Measurements from ENCODE around the gene LYPD5. TPM values are rescaled to one million over a fixed set of nuclear protein-coding genes. Genes with fewer than 3 reads are reported as not detected.
"Not testable (repeated sequence)": the region's sequence is repeated elsewhere in the genome, so short reads cannot be mapped to it uniquely, and the experiment has no call there.

LYPD5 gene
- total RNA-seq, 1 donor from 2014 or later: 2.0 TPM

- no peak for DNase-seq (ENCODE audit: low spot score)
Measured at GRCh38 chr19:43779147-43779819, 23.0 kb downstream of the LYPD5 start.

DNA sequence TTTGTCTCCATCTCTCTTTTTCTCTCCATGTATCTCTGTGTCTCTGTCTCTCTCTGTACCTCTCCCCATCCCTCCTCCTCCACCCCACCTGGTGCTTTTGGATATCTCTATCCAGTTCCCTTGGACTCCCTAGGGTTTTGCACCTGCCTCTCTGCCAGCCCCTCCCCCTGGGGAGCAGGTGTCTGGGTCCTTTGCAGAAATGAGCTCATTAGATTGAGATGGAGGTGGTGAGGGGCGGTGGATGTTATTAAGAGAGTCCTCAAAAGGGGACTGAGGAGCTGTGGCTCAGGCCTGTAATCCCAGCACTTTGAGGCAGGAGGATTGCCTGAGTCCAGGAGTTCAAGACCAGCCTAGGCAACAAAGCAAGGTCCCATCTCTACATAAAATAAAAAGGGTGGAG, 23.6 kb downstream of the LYPD5 start:
- no peak for DNase-seq (ENCODE audit: low spot score)

DNA sequence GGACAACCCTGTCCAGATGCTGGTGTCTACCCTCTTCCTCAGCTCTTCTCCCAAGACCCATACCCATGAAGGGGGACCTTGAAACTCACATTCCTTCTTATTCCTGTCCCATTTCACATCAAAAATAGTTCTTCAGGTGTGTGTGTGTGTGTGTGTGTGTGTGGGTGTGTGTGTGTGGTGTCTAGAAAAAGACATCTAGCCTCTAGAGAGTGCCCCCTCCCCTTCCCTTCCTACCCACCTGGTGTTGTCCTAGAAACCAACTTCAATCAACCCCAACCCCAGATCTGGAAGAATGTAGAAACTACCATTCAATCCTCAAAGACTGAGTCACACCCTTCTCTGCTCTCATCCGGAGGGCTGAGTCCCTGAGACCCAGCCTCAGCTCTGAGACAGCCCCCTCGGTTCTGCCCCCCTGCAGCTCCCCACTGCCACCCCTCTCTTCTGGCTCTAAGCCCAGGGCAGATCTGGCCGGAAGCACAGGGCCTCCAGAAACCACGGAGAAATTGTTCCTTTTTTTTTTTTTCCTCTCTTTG, 25.0 kb downstream of the LYPD5 start:
- no peak for DNase-seq (ENCODE audit: low spot score)

GRCh38 chr19:43776286-43776685, 26.0 kb downstream of the LYPD5 start:
- DNase-seq (ENCODE audit: low spot score): no peak

DNA sequence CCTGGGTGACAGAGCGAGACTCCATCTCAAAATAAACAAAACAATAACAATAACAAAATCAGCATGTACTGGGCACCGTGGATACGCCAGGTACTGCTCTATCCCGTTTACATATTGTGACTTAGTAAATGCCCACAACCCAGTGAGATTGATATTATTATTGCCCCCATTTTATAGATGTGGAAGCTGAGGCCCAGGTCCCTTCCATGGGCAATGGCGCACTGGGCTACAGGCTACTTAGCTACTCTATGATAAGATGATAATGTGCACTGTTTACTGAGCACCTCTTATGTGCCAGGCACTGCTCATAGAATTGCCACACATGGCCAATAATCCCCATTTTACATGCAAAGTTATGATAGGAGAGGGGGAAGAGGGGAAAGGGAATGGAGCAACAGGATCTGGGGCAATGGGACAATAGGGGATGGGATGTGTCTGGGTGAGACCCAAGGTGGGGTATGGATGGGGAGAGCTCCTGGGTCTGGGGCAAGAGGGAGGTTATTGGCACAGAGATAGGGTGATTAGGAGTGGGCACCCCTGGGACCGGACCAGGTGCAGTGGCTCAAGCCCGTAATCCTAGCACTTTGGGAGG, 26.9 kb downstream of the LYPD5 start:
- no peak for DNase-seq (ENCODE audit: low spot score)

DNA sequence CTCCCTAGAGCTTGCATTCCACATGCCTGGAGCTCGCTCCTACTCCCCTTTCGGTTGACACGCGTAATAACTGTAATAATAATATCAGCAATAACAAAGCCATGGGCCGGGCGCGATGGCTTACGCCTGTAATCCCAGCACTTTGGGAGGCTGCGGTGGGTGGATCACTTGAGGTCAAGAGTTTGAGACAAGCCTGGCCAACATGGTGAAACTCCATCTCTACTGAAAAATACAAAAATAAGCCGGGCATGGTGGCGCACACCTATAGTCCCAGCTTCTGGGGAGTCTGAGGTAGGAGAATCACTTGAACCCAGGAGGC, 27.3 kb downstream of the LYPD5 start:
- DNase-seq (ENCODE audit: low spot score): not testable (repeated sequence)

DNA sequence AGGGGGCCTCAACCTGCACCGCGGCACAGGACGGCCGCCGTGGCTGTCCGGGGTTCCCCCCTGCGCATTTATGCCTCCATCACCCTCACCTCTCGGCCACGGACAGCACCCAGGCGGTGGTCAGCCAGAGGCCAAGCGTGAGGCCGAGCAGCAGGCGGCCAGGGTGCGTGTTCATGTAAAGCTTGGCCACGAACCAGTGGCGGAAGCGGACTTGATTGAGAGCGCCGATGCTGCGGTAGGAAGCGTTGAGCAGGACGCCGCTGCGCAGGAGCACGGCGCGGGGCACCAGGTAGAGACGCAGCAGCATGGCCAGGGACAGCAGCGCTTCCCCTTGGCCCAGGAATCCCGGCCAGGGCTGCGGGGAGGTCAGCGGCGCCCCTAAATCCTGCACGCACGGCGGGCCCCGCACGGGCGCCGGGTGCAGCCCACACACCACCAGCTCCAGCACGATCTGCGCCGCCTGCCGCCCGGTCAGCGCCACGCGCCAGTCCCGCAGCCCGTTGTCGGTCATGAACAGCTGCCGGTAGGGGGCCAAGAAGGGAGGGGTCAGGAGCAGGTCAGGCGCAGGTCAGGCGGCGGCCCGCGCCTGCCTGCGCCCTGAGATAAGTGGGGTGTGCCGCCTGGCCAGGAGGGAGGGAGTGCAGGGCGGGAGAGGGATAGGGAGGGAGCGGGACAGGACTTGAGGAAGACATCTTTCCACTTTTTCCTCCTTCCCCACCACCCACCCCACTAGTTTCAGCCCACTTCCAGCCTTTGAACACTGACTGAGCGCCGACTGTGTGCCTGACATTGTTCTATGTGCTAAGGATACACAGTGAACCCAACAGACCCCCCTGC, 27.9 kb downstream of the LYPD5 start:
- DNase-seq (ENCODE audit: low spot score): no peak

DNA sequence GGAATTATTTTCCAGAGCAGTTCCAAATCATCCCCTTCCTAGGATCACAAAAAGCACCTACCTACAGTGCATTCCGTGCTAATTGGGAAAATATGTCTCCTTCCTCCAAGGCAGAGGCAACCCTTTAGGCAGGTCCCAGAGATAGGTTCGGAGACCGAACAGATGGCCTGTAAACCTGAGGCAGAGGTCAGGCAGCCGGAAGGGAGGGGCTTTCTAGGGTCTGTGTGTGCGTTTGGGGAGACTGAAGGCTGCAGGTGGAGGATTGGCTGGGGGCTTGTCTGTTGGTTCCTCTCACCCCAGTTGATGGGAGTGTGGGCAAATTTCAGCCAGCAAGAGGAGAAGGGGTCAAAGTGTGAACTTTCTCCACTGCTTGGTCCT, 28.5 kb downstream of the LYPD5 start:
- no peak for DNase-seq (ENCODE audit: low spot score)

DNA sequence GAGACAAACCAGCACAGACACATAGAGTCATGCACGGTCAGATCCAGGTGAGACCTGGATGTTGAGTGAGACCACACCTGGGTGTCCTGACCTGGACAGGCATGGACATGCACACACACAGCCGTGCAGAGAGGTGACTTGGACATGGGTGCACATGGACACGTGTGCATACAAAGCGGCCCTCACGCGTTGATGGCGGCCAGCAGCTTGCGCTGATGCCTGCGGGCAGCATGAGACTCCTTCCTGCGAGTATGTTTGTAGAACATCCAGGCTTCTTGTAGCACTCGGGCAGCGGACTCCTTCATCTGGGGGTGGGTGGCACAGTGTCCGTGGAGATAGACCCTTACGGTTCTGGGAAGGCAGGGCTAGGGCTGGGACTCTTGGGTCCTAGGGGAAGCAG, 33.0 kb downstream of the LYPD5 start:
- DNase-seq (ENCODE audit: low spot score): no peak

DNA sequence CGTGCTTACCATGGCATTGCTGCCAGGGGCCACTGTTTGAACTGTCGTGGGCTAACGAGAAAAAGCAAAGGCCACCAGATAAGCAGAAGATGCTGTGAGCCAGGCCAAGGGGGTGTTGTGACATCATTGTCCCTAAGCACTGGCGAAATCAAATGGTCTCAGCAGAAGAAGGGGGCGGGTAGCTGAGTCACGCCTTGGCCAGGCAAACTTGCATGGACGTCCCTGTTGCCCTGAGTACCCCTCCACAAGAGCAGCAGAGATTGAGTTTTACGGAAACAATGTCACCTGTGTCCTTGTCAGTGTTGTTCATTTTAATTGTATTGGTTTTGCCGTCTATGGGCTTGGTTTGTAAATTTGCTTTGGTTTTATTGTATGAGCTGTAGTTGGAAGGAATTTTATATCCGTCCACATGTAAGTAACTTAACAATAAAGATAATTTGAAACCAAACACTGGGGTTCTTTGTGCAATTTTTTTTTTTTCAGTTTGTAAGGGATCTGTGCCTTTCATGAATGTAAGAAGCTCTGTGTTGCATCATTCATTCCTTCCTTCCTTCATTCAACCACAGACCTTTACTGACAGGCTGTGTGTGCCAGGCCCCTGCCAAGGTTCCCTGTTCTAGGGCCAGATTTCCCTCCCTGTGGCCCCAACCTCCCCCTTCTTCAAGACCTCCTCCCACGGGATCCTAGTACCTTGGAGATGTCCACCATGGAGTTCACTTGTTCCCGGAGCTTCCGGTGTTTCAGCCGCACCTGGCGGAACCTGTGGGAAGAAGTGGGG, 33.8 kb downstream of the LYPD5 start:
- no peak for DNase-seq (ENCODE audit: low spot score)

DNA sequence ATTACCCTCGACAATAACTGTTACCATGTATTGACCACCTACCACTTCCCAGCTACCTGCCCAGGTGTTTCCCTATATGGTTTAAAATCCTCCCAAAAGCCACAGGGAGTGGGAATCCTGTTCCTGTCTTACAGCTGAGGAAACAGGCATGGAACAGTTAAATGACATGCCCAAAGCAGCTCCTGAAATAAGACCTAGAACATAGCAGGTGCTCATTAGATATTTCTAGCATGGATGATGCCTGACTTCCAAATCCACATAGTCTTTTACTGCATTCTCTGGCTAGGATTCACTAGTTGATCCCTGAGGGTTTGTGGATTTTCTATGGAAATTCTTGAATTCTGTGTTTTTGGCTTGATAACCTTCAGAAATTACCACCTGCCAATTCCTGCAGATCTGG, 34.4 kb downstream of the LYPD5 start:
- DNase-seq (ENCODE audit: low spot score): no peak

DNA sequence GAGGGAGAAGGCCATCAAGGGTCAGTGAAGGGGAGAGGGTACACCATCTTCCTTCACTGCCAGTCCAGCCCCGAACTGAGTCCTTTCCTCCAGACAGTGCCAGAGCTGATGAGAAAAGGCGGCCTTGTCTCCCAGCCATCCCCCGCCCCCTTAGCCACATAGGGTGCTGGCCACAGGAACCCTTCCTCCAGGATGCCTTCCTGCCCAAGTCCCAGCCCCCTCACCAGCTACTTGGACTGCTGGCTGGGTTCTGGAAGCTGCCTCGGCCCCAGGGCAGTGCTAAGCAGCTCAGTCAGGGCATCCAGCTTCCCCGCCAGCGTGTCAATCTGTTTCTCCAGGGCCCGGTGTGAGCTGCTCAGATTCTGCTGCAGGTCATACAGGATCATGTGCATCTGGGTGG, 34.9 kb downstream of the LYPD5 start:
- no peak for DNase-seq (ENCODE audit: low spot score)

DNA sequence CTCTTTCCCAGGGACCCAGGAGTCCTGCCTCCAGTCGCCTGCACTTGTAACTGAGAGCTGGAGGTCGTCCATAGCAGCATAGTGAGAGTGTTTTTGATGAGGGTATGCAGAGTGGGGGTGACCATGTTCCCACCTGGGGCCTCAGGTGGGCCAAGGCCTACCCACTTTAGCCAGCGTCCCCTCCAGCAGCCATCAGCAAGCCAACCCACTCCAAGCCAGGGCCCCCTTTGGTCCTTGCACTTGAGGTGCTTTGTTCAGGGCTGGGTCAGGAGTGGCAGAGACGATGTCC, 35.5 kb downstream of the LYPD5 start:
- no peak for DNase-seq (ENCODE audit: low spot score)

DNA sequence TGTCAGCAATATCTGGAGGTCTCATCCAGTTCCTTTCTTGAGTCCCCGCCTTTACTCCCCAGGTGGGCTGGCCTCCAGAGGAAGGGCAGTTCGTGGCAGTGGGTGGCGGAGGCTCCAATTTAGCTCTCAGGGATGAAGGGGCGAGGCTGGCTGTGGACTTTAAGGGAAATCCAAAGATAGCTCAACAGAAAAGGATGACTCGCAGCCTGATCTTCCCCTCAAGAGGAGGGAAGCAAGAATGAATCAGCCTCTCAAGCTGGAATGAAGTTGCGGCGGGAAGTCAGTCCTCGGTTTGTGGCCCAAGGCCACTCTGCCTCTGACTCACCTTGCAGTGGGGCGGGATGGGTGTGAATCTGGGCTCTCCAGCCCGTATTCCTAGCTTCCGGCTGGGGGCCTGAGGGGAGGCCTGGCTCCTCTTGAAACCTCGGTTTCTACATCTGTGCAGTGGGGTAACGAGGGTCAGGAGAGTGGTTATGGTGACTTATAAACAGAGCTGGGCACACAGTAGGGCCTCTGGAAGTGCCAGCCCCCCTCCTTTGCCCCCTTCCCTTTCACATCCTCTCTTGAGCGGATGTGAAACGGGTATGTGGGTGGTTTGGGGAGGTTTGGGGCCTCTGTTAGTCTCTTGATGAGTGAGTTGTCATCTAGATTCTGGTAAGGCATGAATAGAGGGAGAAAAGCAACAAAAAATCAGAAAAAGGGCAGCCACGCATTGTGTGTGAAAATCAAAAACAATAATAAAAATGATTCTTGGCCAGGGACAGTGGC, 37.0 kb downstream of the LYPD5 start:
- no peak for DNase-seq (ENCODE audit: low spot score)

- DNase-seq (ENCODE audit: low spot score): not testable (repeated sequence)
Measured at GRCh38 chr19:43764684-43765083, 37.6 kb downstream of the LYPD5 start.

DNA sequence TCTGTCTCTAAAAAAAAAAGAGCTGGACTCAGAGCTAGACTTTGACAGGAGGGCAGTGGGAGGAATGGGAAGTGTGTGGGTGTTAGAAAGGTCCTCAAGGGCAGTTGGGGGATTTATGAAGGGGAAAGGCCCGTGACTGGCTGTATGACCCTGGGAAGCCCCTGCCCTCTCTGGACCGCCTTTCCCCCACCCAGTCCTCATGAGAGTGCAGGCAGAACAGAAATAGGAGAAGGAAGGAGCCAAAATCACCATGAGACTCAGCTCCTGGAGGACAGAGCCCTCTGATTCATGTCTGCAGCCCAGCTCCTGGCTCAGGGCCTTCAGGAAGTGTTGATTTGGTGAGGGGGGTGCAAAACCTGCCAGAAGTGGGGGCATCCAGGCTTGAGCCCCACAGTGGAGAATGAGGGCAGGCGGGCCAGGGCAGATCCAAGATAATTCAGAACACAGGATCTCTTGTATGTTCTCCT, 38.7 kb downstream of the LYPD5 start:
- DNase-seq (ENCODE audit: low spot score): no peak

GRCh38 chr19:43762814-43763213, 39.4 kb downstream of the LYPD5 start:
- DNase-seq (ENCODE audit: low spot score): no peak

DNA sequence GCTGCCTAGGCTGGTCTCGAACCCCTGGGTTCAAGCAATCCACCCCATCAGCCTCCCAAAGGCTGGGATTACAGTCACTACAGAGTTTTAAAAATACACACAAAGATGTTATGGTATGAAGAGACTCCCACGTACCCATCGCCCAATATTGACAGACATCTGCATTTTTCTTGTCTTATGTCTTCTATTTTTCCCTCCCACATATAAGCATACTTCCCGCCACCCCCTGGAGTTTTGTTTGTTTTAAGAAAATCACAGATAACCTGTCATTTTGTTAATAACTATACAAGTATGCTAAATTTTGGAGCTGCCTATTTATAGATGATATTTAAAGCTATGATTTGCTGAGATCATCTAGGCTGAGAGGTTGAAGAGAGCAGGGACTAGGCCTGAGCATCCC, 41.3 kb downstream of the LYPD5 start:
- DNase-seq (ENCODE audit: low spot score): no peak

GRCh38 chr19:43759515-43759914, 42.7 kb downstream of the LYPD5 start:
- DNase-seq (ENCODE audit: low spot score): no peak

DNA sequence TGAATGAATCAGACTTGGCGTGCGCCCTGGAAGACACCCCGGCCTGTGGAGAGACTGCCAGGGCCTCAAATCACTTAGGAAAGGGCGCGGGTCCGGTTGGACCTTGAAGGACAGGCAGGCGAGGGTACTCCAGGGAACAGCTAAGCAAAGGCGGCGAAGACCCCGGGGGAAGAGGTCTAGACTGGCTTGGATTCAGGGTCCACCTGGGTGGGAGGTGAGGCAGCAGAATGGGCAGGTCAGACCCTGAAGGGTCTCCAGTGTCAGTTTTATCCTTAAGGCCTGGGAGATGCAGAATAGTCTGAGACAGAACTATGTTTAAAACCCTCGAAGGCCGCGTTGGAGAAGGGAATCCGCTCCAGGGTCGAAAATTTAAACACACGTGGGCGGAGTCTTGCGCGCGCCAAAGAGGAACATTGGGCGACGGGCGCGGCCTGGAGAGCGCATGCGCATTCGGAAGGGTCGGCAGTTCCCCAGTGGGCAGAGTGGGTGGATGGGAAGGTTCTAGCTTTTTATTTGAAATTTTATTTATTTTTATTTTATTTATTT, 46.9 kb downstream of the LYPD5 start:
- DNase-seq (ENCODE audit: low spot score): no peak
